ENCODE results near the gene SP6. TPM values are rescaled to one million over a fixed set of nuclear protein-coding genes. Genes with fewer than 3 reads are reported as not detected.

SP6 gene
- total and polyA plus RNA-seq, 7 donors = 0.04 to 0.27 (median 0.16) TPM; not detected in 4

GRCh38 chr17:47815106-47815918 is 35.7 kb downstream of the SP6 start:
- no peak for TF ChIP-seq CTCF (IDR thresholded peaks at IDR 0.05)
- 89 to 95% (median 89%) methylated on average over 21 of the region's 21 CpGs for WGBS, 3 donors
- H3K27me3 ChIP-seq (ENCODE audit: insufficient read depth in 3 of 3, low read length in 2 of 3) = no peaks in the 10 kb centered on the region
- H3K27ac ChIP-seq = no peak overlapping the region
- no peaks in the 10 kb centered on the region for H3K9me3 ChIP-seq
- intact Hi-C loops (cut with DNase I) = no loop called here
- peaks cover 22% of the 10 kb centered on the region for H3K4me1 ChIP-seq
- no peak for DNase-seq
- H3K36me3 ChIP-seq (ENCODE audit: insufficient read depth in 1 of 2, low read depth in 1 of 2) = peaks cover 0 to 87% of the 10 kb centered on the region in 2 donors
- no peak for ATAC-seq
- no peak overlapping the region for H3K4me3 ChIP-seq

- Histone ChIP-seq H3K27ac (peak overlapping the region; percentile 4), H3K27me3 (ENCODE audit: insufficient read depth in 3 of 3, low read length in 2 of 3) (no peaks in the 10 kb centered on the region), H3K4me3 (no peak overlapping the region), H3K36me3 (ENCODE audit: insufficient read depth in 1 of 2, low read depth in 1 of 2) (peaks cover 0 to 93% of the 10 kb centered on the region in 2 donors), H3K4me1 (peaks cover 21% of the 10 kb centered on the region), H3K9me3 (no peaks in the 10 kb centered on the region)
- no peak for TF ChIP-seq CTCF (IDR thresholded peaks at IDR 0.05)
- no peak for ATAC-seq
- DNase-seq = no peak
- 93 to 95% (median 94%) methylated on average over 22 of the region's 22 CpGs for WGBS, 3 donors
- intact Hi-C loops (cut with DNase I) = no loop called here
Observed at GRCh38 chr17:47813512-47814031, 37.4 kb downstream of the SP6 start.

GRCh38 chr17:47813077-47813476 is 37.9 kb downstream of the SP6 start:
- Histone ChIP-seq H3K9me3 (no peaks in the 10 kb centered on the region), H3K27ac (no peak overlapping the region), H3K4me1 (peaks cover 26% of the 10 kb centered on the region), H3K27me3 (ENCODE audit: insufficient read depth in 3 of 3, low read length in 2 of 3) (no peaks in the 10 kb centered on the region), H3K4me3 (no peak overlapping the region), H3K36me3 (ENCODE audit: insufficient read depth in 1 of 2, low read depth in 1 of 2) (peaks cover 0 to 93% of the 10 kb centered on the region in 2 donors)
- TF ChIP-seq CTCF (IDR thresholded peaks at IDR 0.05) = no peak
- intact Hi-C loops (cut with DNase I) = no loop called here
- ATAC-seq (no peak), DNase-seq (no peak)
- WGBS, 3 donors = 91 to 95% (median 93%) methylated on average over 14 of the region's 14 CpGs

GRCh38 chr17:47812146-47812920 is 38.6 kb downstream of the SP6 start:
- no peak overlapping the region for H3K4me3 ChIP-seq
- intact Hi-C loops (cut with DNase I) = no loop called here
- DNase-seq (no peak), ATAC-seq (no peak)
- 69 to 82% (median 74%) methylated on average over 18 of the region's 18 CpGs for WGBS, 3 donors
- TF ChIP-seq CTCF (IDR thresholded peaks at IDR 0.05) = no peak
- H3K4me1 ChIP-seq = peaks cover 33% of the 10 kb centered on the region
- H3K27ac ChIP-seq = peak overlapping the region; percentile 5
- H3K36me3 ChIP-seq (ENCODE audit: insufficient read depth in 1 of 2, low read depth in 1 of 2) = peaks cover 0 to 93% of the 10 kb centered on the region in 2 donors
- H3K9me3 ChIP-seq = no peaks in the 10 kb centered on the region
- no peaks in the 10 kb centered on the region for H3K27me3 ChIP-seq (ENCODE audit: insufficient read depth in 3 of 3, low read length in 2 of 3)
